IMR-90 (cell line): ENCODE results near the gene SULT1C4. TPM values are rescaled to one million over a fixed set of nuclear protein-coding genes. Genes with fewer than 3 reads are reported as not detected.

Experiments used
- ATAC-seq: fragments of 200-7000 bp; cut with Tn5 transposase; 2 replicates; pipeline ENCODE4 v1.9.1; 2020; ENCODE audit warnings: low read depth, mild to moderate bottlenecking, moderate library complexity
- BruUV-seq: library from RNA; stranded (reverse); fragments of 400-500 nt; replicated peaks from 2 replicates; lab custom pipeline; 2021; lab: Mats Ljungman, UMichigan
- CTCF ChIA-PET: fragments of 300-600 bp; formaldehyde crosslinking; extraction: SDS; loops from one replicate; lab custom pipeline; 2021; ENCODE audit warnings: antibody characterized with exemption; lab: Yijun Ruan, JAX
- POLR2A ChIA-PET: fragments of 300-600 bp; sonication (Branson Sonifier 250); formaldehyde crosslinking; loops from one replicate; lab custom pipeline; 2022; ENCODE audit warnings: antibody characterized with exemption; ENCODE audit not compliant: unreplicated experiment; lab: Charles Lee
- DNase-seq: peaks from one replicate; pipeline ENCODE4 v3.0.0; 2013
- H2AFZ ChIP-seq: replicated peaks from 2 replicates; pipeline ENCODE3; 2013; ENCODE audit warnings: low read length, mild to moderate bottlenecking; ENCODE audit not compliant: poor library complexity
- H2AK5ac ChIP-seq: 2 replicates; pipeline ENCODE4 v1.6.1; 2013; ENCODE audit warnings: low read depth, low read length, inconsistent platforms
- H2AK9ac ChIP-seq: replicated peaks from 2 replicates; pipeline ENCODE3; 2013; ENCODE audit warnings: mild to moderate bottlenecking, low read depth, low read length, moderate library complexity; ENCODE audit not compliant: poor library complexity
- H2BK120ac ChIP-seq: 2 replicates; pipeline ENCODE4 v1.6.1; 2013; ENCODE audit warnings: low read depth, low read length, inconsistent platforms
- H2BK15ac ChIP-seq: 3 replicates; pipeline ENCODE4 v1.6.1; 2013; ENCODE audit warnings: low read depth, low read length, inconsistent platforms
- H2BK20ac ChIP-seq: 2 replicates; pipeline ENCODE4 v1.6.1; 2013; ENCODE audit warnings: low read depth, mild to moderate bottlenecking, inconsistent platforms, low read length, moderate library complexity
- H2BK5ac ChIP-seq: 2 replicates; pipeline ENCODE4 v1.6.1; 2013; ENCODE audit warnings: mild to moderate bottlenecking, low read depth, low read length, inconsistent platforms; ENCODE audit not compliant: poor library complexity, severe bottlenecking
- H3K14ac ChIP-seq: replicated peaks from 2 replicates; pipeline ENCODE4 v1.6.1; 2013; ENCODE audit warnings: low read depth, low read length, inconsistent platforms
- H3K18ac ChIP-seq: 2 replicates; pipeline ENCODE4 v1.6.1; 2013; ENCODE audit warnings: low read depth, low read length, control low read depth
- H3K23ac ChIP-seq: 2 replicates; pipeline ENCODE4 v1.6.1; 2013; ENCODE audit warnings: low read depth, low read length, inconsistent platforms
- H3K27ac ChIP-seq: 2 replicates; pipeline ENCODE4 v1.5.1; 2013; ENCODE audit warnings: mild to moderate bottlenecking, control low read depth, low read length; ENCODE audit not compliant: insufficient read depth
- H3K27me3 ChIP-seq: 2 replicates; pipeline ENCODE4 v1.6.1; 2013; ENCODE audit warnings: low read length; ENCODE audit not compliant: control insufficient read depth, insufficient read depth
- H3K36me3 ChIP-seq: 2 replicates; pipeline ENCODE4 v1.6.1; 2013; ENCODE audit warnings: low read length, mixed read lengths; ENCODE audit not compliant: control insufficient read depth, insufficient read depth
- H3K4ac ChIP-seq: 2 replicates; pipeline ENCODE4 v1.6.1; 2013; ENCODE audit warnings: low read depth, low read length, inconsistent platforms
- H3K4me1 ChIP-seq: 2 replicates; pipeline ENCODE4 v1.6.1; 2013; ENCODE audit warnings: low read length, mixed read lengths; ENCODE audit not compliant: control insufficient read depth, insufficient read depth
- H3K4me2 ChIP-seq: 2 replicates; pipeline ENCODE4 v1.6.1; 2013; ENCODE audit warnings: low read depth, mild to moderate bottlenecking, control low read depth, low read length, moderate library complexity
- H3K4me3 ChIP-seq: 2 replicates; pipeline ENCODE4 v1.5.1; 2013; ENCODE audit warnings: low read depth, mild to moderate bottlenecking, control low read depth, low read length, moderate library complexity; ENCODE audit not compliant: insufficient read depth
- H3K56ac ChIP-seq: 2 replicates; pipeline ENCODE4 v1.6.1; 2013; ENCODE audit warnings: low read length, inconsistent platforms; ENCODE audit not compliant: insufficient read depth; ENCODE audit errors: extremely low read depth
- H3K79me1 ChIP-seq, 2 experiments: 2 replicates each; pipeline ENCODE4 v1.6.1; 2013; ENCODE audit warnings: low read length in 2 of 2, inconsistent platforms in 1 of 2, low read depth in 1 of 2
- H3K9ac ChIP-seq: 2 replicates; pipeline ENCODE4 v1.6.1; 2013; ENCODE audit warnings: low read depth, low read length, control low read depth
- H3K9me1 ChIP-seq: 2 replicates; pipeline ENCODE4 v1.6.1; 2013; ENCODE audit warnings: low read length, inconsistent platforms; ENCODE audit not compliant: insufficient read depth
- H3K9me3 ChIP-seq: 2 replicates; pipeline ENCODE4 v1.6.1; 2013; ENCODE audit warnings: low read length; ENCODE audit not compliant: control insufficient read depth, insufficient read depth
- H4K20me1 ChIP-seq: 2 replicates; pipeline ENCODE4 v1.6.1; 2013; ENCODE audit warnings: low read length, inconsistent platforms; ENCODE audit not compliant: insufficient read depth
- H4K5ac ChIP-seq: 2 replicates; pipeline ENCODE4 v1.6.1; 2013; ENCODE audit warnings: mild to moderate bottlenecking, low read depth, low read length, control low read depth
- H4K8ac ChIP-seq, 2 experiments: 2 replicates each; pipeline ENCODE4 v1.6.1; 2013; ENCODE audit warnings: low read depth in 2 of 2, low read length in 2 of 2, control low read depth in 1 of 2, inconsistent platforms in 1 of 2
- H4K91ac ChIP-seq: 2 replicates; pipeline ENCODE4 v1.6.1; 2013; ENCODE audit warnings: low read depth, low read length, inconsistent platforms; ENCODE audit not compliant: insufficient read depth
- CHD1 ChIP-seq: IDR thresholded peaks from 2 replicates; pipeline ENCODE4 v1.6.1; 2012; ENCODE audit warnings: low read depth, low read length, improper control_type of control experiment
- WGBS, 2 experiments: methylation state at CpG; one replicate each; pipeline versions ENCODE4 v1.1.5 to v1.1.7; 2013; ENCODE audit warnings: missing lambda C conversion rate in 2 of 2; ENCODE audit not compliant: insufficient read length in 1 of 2; ENCODE audit errors: extremely low coverage in 2 of 2; 5-methylcytosine and 5-hydroxymethylcytosine counted together
- dilution Hi-C: fragments of 300-500 bp; cut with HindIII; formaldehyde crosslinking; loops from one replicate; pipeline ENCODE4 v1.14.3; 2018; ENCODE audit warnings: low sequenced_read_pairs; ENCODE audit not compliant: unreplicated experiment
- in situ Hi-C: fragments of 300-500 bp; cut with MboI; formaldehyde crosslinking; loops from 3 replicates; pipeline ENCODE4 v1.14.3; 2019; ENCODE audit warnings: low sequenced_read_pairs, inconsistent platforms, mixed read lengths
- intact Hi-C: fragments of 100-400 bp; cut with micrococcal nuclease; formaldehyde crosslinking; loops from 2 replicates; pipeline ENCODE4 v1.10.0; 2022
- polyA plus RNA-seq, 3 experiments: library from polyadenylated mRNA; depleted of rRNA; stranded (reverse); fragments of >200 nt; gene quantifications; 2 replicates each; pipeline ENCODE4 v1.2.3, GENCODE V29; 2012; ENCODE audit warnings: low replicate concordance in 1 of 3
- total RNA-seq: library from RNA; depleted of rRNA; stranded (reverse); fragments of >200 nt; gene quantifications from 2 replicates; pipeline ENCODE4 v1.2.3, GENCODE V29; 2012

Gene SULT1C4
- total and polyA plus RNA-seq, 2 of the 4 experiments (the other 2 are of a cell fraction): 0.36 to 0.50 TPM

- POLR2A ChIA-PET: interaction anchor here (0.6 kb wide), 1 partner anchor 9 kb away, joined by 6 read pairs; no protein-coding TSS in a partner anchor
- Histone ChIP-seq H2BK20ac (no peak overlapping the region), H3K4me3 (no peak overlapping the region), H4K5ac (no peak overlapping the region), H2BK120ac (no peak overlapping the region), H3K4ac (no peak overlapping the region), H2BK15ac (no peak overlapping the region), H3K4me2 (no peak overlapping the region; the same call in 1 of the 2 replicates), H3K36me3 (no peaks in the 10 kb centered on the region), H3K9ac (no peak overlapping the region), H2BK5ac (no peak overlapping the region), H3K9me3 (no peaks in the 10 kb centered on the region), H3K79me1 (no peaks in the 10 kb centered on the region), H4K91ac (no peak overlapping the region), H3K18ac (peak overlapping the region; percentile 38), H4K8ac (peak overlapping the region in 1 of 2 experiments; percentile 23; a peak in 1 of 4 replicates), H3K23ac (no peak overlapping the region), H4K20me1 (no peaks in the 10 kb centered on the region), H2AFZ (no peak overlapping the region), H3K14ac (no peak overlapping the region; the same call in 1 of the 2 replicates), H3K9me1 (peaks cover 17% of the 10 kb centered on the region; the same call in 1 of the 2 replicates), H3K56ac (no peak overlapping the region), H3K27me3 (no peaks in the 10 kb centered on the region), H2AK5ac (no peak overlapping the region), H2AK9ac (no peak overlapping the region), H3K27ac (no peak overlapping the region), H3K4me1 (peaks cover 18% of the 10 kb centered on the region)
- whole genome bisulfite sequencing, 2 experiments: no CpG with 5 or more reads among the region's 2 CpGs
- no peak for ATAC-seq
- in situ Hi-C loops (no loop called here), intact Hi-C loops (no loop called here), dilution Hi-C loops (no loop called here)
- CTCF ChIA-PET: interaction anchor here (0.6 kb wide), 2 partner anchors 194 to 205 kb away, joined by 3 read pairs; no protein-coding TSS in a partner anchor
- no TSS peak for BruUV-seq
- TF ChIP-seq CHD1: no peak
- no peak for DNase-seq
Observed at GRCh38 chr2:108378851-108379250, 1.1 kb downstream of the SULT1C4 start.
